ENCODE data around the gene MTFR1L. TPM values are rescaled to one million over a fixed set of nuclear protein-coding genes. Genes with fewer than 3 reads are reported as not detected.

Gene MTFR1L
- total RNA-seq, 2 experiments from 2014 or later = 35.3 to 43.4 TPM

GRCh38 chr1:25881266-25881665 lies 61.5 kb downstream of the MTFR1L start:
- H4K20me1 ChIP-seq (ENCODE audit: insufficient read depth, low read length) = no peaks in the 10 kb centered on the region
- no peaks in the 10 kb centered on the region for H3K9me2 ChIP-seq (ENCODE audit: insufficient read depth, low read length)
- POLR2A ChIA-PET = no interaction called here
- H3K36me3 ChIP-seq (ENCODE audit: insufficient read depth, low read length) = no peaks in the 10 kb centered on the region
- no peak overlapping the region for H2AFZ ChIP-seq (ENCODE audit: low read length)
- H3K4me2 ChIP-seq (ENCODE audit: low read length) = no peak overlapping the region
- no peak overlapping the region for H3K4me3 ChIP-seq (ENCODE audit: low read depth, low read length, poor library complexity, severe bottlenecking)
- CTCF ChIA-PET (ENCODE audit: unreplicated experiment) = interaction anchor here (0.6 kb wide), 1 partner anchor 263 kb away, joined by 3 read pairs; no protein-coding TSS in a partner anchor
- intact Hi-C loops (cut with micrococcal nuclease; ENCODE audit: unreplicated experiment) = no loop called here
- no peak for DNase-seq (ENCODE audit: low spot score)
- no peaks in the 10 kb centered on the region for H3K9me3 ChIP-seq (ENCODE audit: low read length)
- H3K4me1 ChIP-seq (ENCODE audit: insufficient read depth, low read length, poor library complexity, severe bottlenecking) = no peaks in the 10 kb centered on the region
- no TSS peak for BruUV-seq (replicated peaks)
- H3K27ac ChIP-seq (ENCODE audit: low read depth, low read length, poor library complexity, severe bottlenecking) = no peak overlapping the region
- no peak for TF ChIP-seq CTCF (conservative IDR thresholded peaks at IDR 0.05; ENCODE audit: low read length)
- no peak for TF ChIP-seq EZH2phosphoT487 (IDR thresholded peaks at IDR 0.05; ENCODE audit: borderline replicate concordance, low read depth, low read length)
- H3K79me2 ChIP-seq (ENCODE audit: insufficient read depth, low read depth, low read length) = no peaks in the 10 kb centered on the region

Small RNA genes within 50 kb of the gene (small RNA-seq; reads per million reads assigned to genes)
- not detected for gene RF00019

Other genes with a start within 250 kb of the MTFR1L start
- 2.4 and 3.0 TPM in 2 replicates for gene MAN1C1, start 203.2 kb upstream of the MTFR1L start, total RNA-seq (2014; rRNA removed; shearing (Covaris generic))
- 4.6 and 4.9 TPM in 2 replicates for gene MAN1C1, start 203.2 kb upstream of the MTFR1L start, total RNA-seq (2022)
- gene SELENON, start 19.8 kb upstream of the MTFR1L start, total RNA-seq (2014; rRNA removed; shearing (Covaris generic)) = 5.6 and 9.9 TPM in 2 replicates
- gene SELENON, start 19.8 kb upstream of the MTFR1L start, total RNA-seq (2022) = 28.1 and 28.3 TPM in 2 replicates
- 14.2 and 21.5 TPM in 2 replicates for gene AUNIP, start 39.5 kb downstream of the MTFR1L start, total RNA-seq (2014; rRNA removed; shearing (Covaris generic))
- 15.1 and 16.8 TPM in 2 replicates for gene AUNIP, start 39.5 kb downstream of the MTFR1L start, total RNA-seq (2022)
- gene PAQR7, start 55.8 kb downstream of the MTFR1L start, total RNA-seq (2014; rRNA removed; shearing (Covaris generic)) = 0.22 and 0.28 TPM in 2 replicates
- 1.3 and 1.8 TPM in 2 replicates for gene PAQR7, start 55.8 kb downstream of the MTFR1L start, total RNA-seq (2022)
- 730 and 1,134 TPM in 2 replicates for gene STMN1, start 86.5 kb downstream of the MTFR1L start, total RNA-seq (2014; rRNA removed; shearing (Covaris generic))
- 847 and 1,062 TPM in 2 replicates for gene STMN1, start 86.5 kb downstream of the MTFR1L start, total RNA-seq (2022)
- 2.9 and 4.1 TPM in 2 replicates for gene PAFAH2, start 178.1 kb downstream of the MTFR1L start, total RNA-seq (2014; rRNA removed; shearing (Covaris generic))
- gene PAFAH2, start 178.1 kb downstream of the MTFR1L start, total RNA-seq (2022) = 7.3 and 8.7 TPM in 2 replicates
- not detected in 2 replicates for gene EXTL1, start 201.8 kb downstream of the MTFR1L start, total RNA-seq (2014; rRNA removed; shearing (Covaris generic))
- gene EXTL1, start 201.8 kb downstream of the MTFR1L start, total RNA-seq (2022) = 0.26 and 0.67 TPM in 2 replicates
- not detected in 2 replicates for gene SLC30A2, start 226.2 kb downstream of the MTFR1L start, total RNA-seq (2014; rRNA removed; shearing (Covaris generic))
- gene SLC30A2, start 226.2 kb downstream of the MTFR1L start, total RNA-seq (2022) = not detected in 2 replicates
- not detected in 2 replicates for gene TRIM63, start 247.7 kb downstream of the MTFR1L start, total RNA-seq (2014; rRNA removed; shearing (Covaris generic))
- not detected in 2 replicates for gene TRIM63, start 247.7 kb downstream of the MTFR1L start, total RNA-seq (2022)

Data from OCI-LY7 (cell line).